ENCODE measurements around the gene FAM120C. TPM values are rescaled to one million over a fixed set of nuclear protein-coding genes. Genes with fewer than 3 reads are reported as not detected.
A peak's percentile ranks its signal among the peaks of the same experiment; 100 is the strongest.

The FAM120C gene
- total RNA-seq, 1 donor from 2014 or later, result 6.9 TPM

GRCh38 chrX:54182194-54182863, 725 bp downstream of the FAM120C start:
- peak; percentile 59 for FAIRE-seq
- Histone ChIP-seq H3K4me1 (ENCODE audit: insufficient read depth, low read length) (peaks cover 19% of the 10 kb centered on the region), H3K4me2 (ENCODE audit: low read length) (peak overlapping the region; percentile 99), H3K9ac (ENCODE audit: low read length) (peak overlapping the region; percentile 83), H3K27ac (ENCODE audit: low read depth, low read length) (peak overlapping the region; percentile 82), H2AFZ (ENCODE audit: low read depth, low read length) (no peak overlapping the region), H3K27me3 (ENCODE audit: insufficient read depth, low read length) (no peaks in the 10 kb centered on the region), H3K4me3 (ENCODE audit: insufficient read depth, low read depth, low read length) (peak overlapping the region; percentile 69), H3K36me3 (ENCODE audit: insufficient read depth, low read length) (no peaks in the 10 kb centered on the region), H4K20me1 (ENCODE audit: insufficient read depth, low read length) (peaks cover 25% of the 10 kb centered on the region), H3K9me3 (ENCODE audit: insufficient read depth, low read depth, low read length) (no peaks in the 10 kb centered on the region), H3K79me2 (ENCODE audit: insufficient read depth, low read length) (peaks cover 53% of the 10 kb centered on the region)
- no peak for TF ChIP-seq CTCF (IDR thresholded peaks at IDR 0.05; ENCODE audit: insufficient read depth, low read depth, low read length)
- TF ChIP-seq EZH2 (IDR thresholded peaks at IDR 0.05; ENCODE audit: insufficient read depth, low read length), result no peak
- no peaks in the 10 kb centered on the region for H3K27me3 Mint-ChIP-seq (ENCODE audit: low read depth, unreplicated experiment)
- peak overlapping the region; percentile 92 for H3K4me3 Mint-ChIP-seq (ENCODE audit: unreplicated experiment)
- no peaks in the 10 kb centered on the region for H3K9me3 Mint-ChIP-seq (ENCODE audit: unreplicated experiment)
- peaks cover 23% of the 10 kb centered on the region for H3K4me1 Mint-ChIP-seq (ENCODE audit: low read depth, unreplicated experiment)
- H3K27ac Mint-ChIP-seq (ENCODE audit: unreplicated experiment), result peak overlapping the region; percentile 41
- DNase-seq (ENCODE audit: low read depth), result no peak
- no peaks in the 10 kb centered on the region for H3K36me3 Mint-ChIP-seq (ENCODE audit: low read depth, unreplicated experiment)

GRCh38 chrX:54181202-54181953, 1.7 kb downstream of the FAM120C start:
- peak; percentile 5 for FAIRE-seq

More at GRCh38 chrX:54181202-54181953, 1.7 kb downstream of the FAM120C start:
- H3K27me3 Mint-ChIP-seq (ENCODE audit: low read depth, unreplicated experiment), result no peaks in the 10 kb centered on the region
- peaks cover 30% of the 10 kb centered on the region for H3K4me1 Mint-ChIP-seq (ENCODE audit: low read depth, unreplicated experiment)
- H3K36me3 ChIP-seq (ENCODE audit: insufficient read depth, low read length), result no peaks in the 10 kb centered on the region
- H3K4me1 ChIP-seq (ENCODE audit: insufficient read depth, low read length), result peaks cover 20% of the 10 kb centered on the region
- TF ChIP-seq CTCF (IDR thresholded peaks at IDR 0.05; ENCODE audit: insufficient read depth, low read depth, low read length), result no peak
- no peak for TF ChIP-seq EZH2 (IDR thresholded peaks at IDR 0.05; ENCODE audit: insufficient read depth, low read length)
- no peaks in the 10 kb centered on the region for H3K9me3 Mint-ChIP-seq (ENCODE audit: unreplicated experiment)
- H3K4me3 ChIP-seq (ENCODE audit: insufficient read depth, low read depth, low read length), result peak overlapping the region; percentile 69
- peak; percentile 70 for DNase-seq (ENCODE audit: low read depth)
- H3K9me3 ChIP-seq (ENCODE audit: insufficient read depth, low read depth, low read length), result no peaks in the 10 kb centered on the region
- H3K4me2 ChIP-seq (ENCODE audit: low read length), result peak overlapping the region; percentile 99
- H3K27ac Mint-ChIP-seq (ENCODE audit: unreplicated experiment), result peak overlapping the region; percentile 91
- H2AFZ ChIP-seq (ENCODE audit: low read depth, low read length), result no peak overlapping the region
- peaks cover 63% of the 10 kb centered on the region for H3K79me2 ChIP-seq (ENCODE audit: insufficient read depth, low read length)
- peak overlapping the region; percentile 92 for H3K4me3 Mint-ChIP-seq (ENCODE audit: unreplicated experiment)
- H4K20me1 ChIP-seq (ENCODE audit: insufficient read depth, low read length), result peaks cover 31% of the 10 kb centered on the region
- no peaks in the 10 kb centered on the region for H3K36me3 Mint-ChIP-seq (ENCODE audit: low read depth, unreplicated experiment)
- no peaks in the 10 kb centered on the region for H3K27me3 ChIP-seq (ENCODE audit: insufficient read depth, low read length)
- peak overlapping the region; percentile 66 for H3K27ac ChIP-seq (ENCODE audit: low read depth, low read length)
- peak overlapping the region; percentile 83 for H3K9ac ChIP-seq (ENCODE audit: low read length)

Data from astrocyte (in vitro differentiated cells and primary cell).